ENCODE results near the gene PTPRN2. TPM values are rescaled to one million over a fixed set of nuclear protein-coding genes. Genes with fewer than 3 reads are reported as not detected.

Gene PTPRN2
- total and polyA plus RNA-seq, 9 of the 15 experiments (the other 6 are each of a cell fraction or from before 2014, with no cell fraction given): not detected

- no peak for TF ChIP-seq ZNF280A (IDR thresholded peaks at IDR 0.05; ENCODE audit: low read depth, partially characterized antibody)
- no peak for TF ChIP-seq GABPA (tag; conservative IDR thresholded peaks at IDR 0.05; ENCODE audit: low read depth)
- no peak for TF ChIP-seq ZNF174 (CRISPR knock-in tag; IDR thresholded peaks at IDR 0.05)
- no peak for TF ChIP-seq IRF2 (CRISPR knock-in tag; IDR thresholded peaks at IDR 0.05)
Measured at GRCh38 chr7:158475036-158475678, 112.5 kb downstream of the PTPRN2 start (continued).

- in situ Hi-C loops (cut with MboI) (no loop called here), intact Hi-C loops (cut with micrococcal nuclease) (no loop called here)
- ChIA-PET POLR2A (interaction anchor here (0.6 kb wide), 1 partner anchor 15 kb away, joined by 3 read pairs; no protein-coding TSS in a partner anchor), CTCF (ENCODE audit: low intra/inter-chr PET ratio) (interaction anchor here (0.6 kb wide), 1 partner anchor 491 kb away, joined by 3 read pairs; no protein-coding TSS in a partner anchor)
- DNase-seq (ENCODE audit: extremely low read depth in 1 of 4, low spot score in 3 of 4) (no peak), FAIRE-seq (no peak), ATAC-seq (no peak)
- Histone ChIP-seq H3K36me3 (ENCODE audit: control insufficient read depth, insufficient read depth, low read length) (no peaks in the 10 kb centered on the region), H3K4me2 (ENCODE audit: insufficient read depth, low read length) (no peak overlapping the region), H3K79me2 (ENCODE audit: control insufficient read depth, insufficient read depth, low read length) (no peaks in the 10 kb centered on the region), H4K20me1 (replicated peaks; ENCODE audit: control insufficient read depth, insufficient read depth, low read length) (peaks cover 19% of the 10 kb centered on the region), H3K9me3 (replicated peaks; ENCODE audit: control insufficient read depth, insufficient read depth, low read depth, low read length) (no peaks in the 10 kb centered on the region), H3K4me3 (no peak overlapping the region), H3K4me1 (replicated peaks in 1 of 2; ENCODE audit: control insufficient read depth in 2 of 2, insufficient read depth in 2 of 2, low read length in 2 of 2) (peaks cover 0 to under 1% of the 10 kb centered on the region in 2 experiments; a peak in 1 of 5 replicates), H3K27ac (ENCODE audit: extremely low read depth, low read depth, low read length) (no peak overlapping the region), H3K9ac (ENCODE audit: insufficient read depth in 1 of 2, low read depth in 2 of 2, low read length in 2 of 2) (no peak overlapping the region), H2AFZ (ENCODE audit: low read depth, low read length) (no peak overlapping the region), H3K9me1 (ENCODE audit: control insufficient read depth, insufficient read depth, low read length) (no peaks in the 10 kb centered on the region), H3K27me3 (ENCODE audit: control insufficient read depth in 2 of 2, insufficient read depth in 2 of 2, low read length in 2 of 2) (peaks cover 86 to 88% of the 10 kb centered on the region in 2 experiments)
- under 1% methylated on average over 16 of the region's 16 CpGs for WGBS (ENCODE audit: insufficient coverage, low coverage, missing lambda C conversion rate)
- no TSS peak for BruUV-seq (replicated peaks)
- TF ChIP-seq MNT (conservative IDR thresholded peaks at IDR 0.05) (no peak), ZHX1 (conservative IDR thresholded peaks at IDR 0.05; ENCODE audit: low read length) (no peak), KLF13 (tag; IDR thresholded peaks at IDR 0.05; ENCODE audit: borderline replicate concordance, low read depth) (no peak)
Measured at GRCh38 chr7:158474488-158474887, 113.1 kb downstream of the PTPRN2 start.
